Globus pallidus (tissue), 1 donor: ENCODE measurements around the gene BRF1.

Experiments
- DNase-seq: peaks from one replicate; pipeline ENCODE4 v3.0.0-alpha.2; 2015; ENCODE audit warnings: low spot score

BRF1 gene

DNA sequence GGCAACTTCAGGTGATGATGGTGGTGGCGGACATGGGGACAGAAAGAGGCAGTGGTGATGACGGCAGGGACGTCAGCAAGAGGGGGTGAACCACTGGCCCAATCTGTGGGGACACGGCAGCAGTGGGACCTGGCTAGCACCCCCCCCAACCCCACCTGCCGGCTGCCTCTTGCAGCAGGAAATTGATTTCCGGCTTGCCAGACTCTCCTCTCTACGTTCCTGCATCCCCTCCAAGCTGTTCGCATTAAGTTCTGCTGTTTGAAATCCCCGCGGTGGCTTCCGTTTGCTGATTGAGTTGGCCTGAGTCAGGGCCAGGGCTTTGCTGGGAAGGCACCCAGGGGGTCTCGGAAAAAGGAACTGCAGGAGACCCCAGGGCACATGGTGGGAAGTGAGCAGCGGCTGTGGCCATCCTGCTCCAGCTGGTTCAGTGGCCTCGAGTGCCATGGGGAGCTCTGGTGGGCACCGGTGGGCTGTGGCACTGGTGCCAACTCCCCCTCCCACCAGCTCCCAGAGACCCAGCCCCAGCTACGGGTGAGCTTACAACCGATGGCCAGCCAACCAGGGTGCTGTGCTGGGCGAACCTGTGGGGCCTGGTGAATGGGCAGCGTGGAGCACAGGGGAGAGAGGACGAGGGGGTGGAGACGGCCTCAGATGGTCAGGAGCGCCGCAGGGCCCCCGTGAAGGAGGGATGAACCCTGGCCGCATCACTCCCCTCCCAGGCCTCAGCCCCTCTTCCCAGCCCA, 105.1 kb downstream of the BRF1 start:
- DNase-seq = no peak

DNA sequence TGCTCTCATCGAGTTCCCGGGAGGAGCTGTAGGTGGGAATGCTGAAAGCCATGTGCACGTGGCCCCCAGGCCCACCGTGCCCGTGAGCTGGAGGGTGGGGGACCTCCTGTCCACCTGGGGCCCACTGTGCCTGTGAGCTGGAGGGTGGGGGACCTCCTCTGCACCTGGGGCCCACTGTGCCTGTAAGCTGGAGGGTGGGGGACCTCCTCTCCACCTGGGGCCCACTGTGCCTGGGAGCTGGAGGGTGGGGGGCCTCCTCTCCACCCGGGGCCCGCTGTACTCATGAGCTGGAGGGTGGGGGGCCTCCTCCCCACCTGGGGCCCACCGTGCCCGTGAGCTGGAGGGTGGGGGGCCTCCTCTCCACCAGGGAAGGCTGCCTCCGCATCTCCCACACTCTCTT, 105.8 kb downstream of the BRF1 start:
- no peak for DNase-seq

DNA sequence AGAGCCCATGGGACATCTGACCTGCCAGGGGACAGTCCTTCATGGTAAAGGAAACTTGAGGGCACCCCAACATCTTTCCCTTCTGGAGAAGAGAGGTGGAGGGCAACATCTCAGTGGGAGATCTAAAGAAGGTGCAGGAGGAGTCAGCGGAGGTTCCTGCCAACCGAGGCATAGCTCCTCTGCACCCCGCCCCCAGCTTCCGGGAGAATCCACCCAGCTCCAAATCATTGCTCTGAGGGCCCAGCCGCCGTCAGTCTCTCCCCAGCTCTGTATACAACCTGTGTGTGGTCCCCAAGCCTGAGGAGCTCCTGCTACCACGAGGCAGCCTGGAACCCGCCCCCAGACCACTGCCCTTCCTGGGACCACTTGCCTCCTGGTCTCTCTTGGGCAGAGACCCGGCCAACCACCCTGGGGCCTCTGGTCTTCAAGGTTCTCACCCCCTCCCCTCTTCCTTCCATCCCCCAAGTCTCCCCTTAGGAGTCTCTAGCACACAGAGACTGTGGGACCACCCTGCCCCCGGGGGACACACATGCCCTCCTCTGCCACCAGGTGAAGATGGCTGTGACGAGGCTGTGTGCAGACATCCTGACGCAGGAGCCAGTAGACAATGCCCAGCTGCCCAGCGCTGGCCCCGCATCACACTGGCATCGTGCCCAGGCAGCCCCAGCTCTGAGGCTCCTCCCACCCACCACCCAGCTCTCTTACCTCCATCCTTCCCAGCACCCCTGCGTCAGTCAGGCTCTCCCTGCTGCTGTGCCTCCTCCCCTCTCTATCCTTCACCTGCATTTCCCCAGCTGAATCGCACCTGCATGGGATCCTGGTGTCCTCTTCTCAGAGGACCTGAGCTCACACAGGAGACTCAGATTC, 106.7 kb downstream of the BRF1 start:
- no peak for DNase-seq

DNA sequence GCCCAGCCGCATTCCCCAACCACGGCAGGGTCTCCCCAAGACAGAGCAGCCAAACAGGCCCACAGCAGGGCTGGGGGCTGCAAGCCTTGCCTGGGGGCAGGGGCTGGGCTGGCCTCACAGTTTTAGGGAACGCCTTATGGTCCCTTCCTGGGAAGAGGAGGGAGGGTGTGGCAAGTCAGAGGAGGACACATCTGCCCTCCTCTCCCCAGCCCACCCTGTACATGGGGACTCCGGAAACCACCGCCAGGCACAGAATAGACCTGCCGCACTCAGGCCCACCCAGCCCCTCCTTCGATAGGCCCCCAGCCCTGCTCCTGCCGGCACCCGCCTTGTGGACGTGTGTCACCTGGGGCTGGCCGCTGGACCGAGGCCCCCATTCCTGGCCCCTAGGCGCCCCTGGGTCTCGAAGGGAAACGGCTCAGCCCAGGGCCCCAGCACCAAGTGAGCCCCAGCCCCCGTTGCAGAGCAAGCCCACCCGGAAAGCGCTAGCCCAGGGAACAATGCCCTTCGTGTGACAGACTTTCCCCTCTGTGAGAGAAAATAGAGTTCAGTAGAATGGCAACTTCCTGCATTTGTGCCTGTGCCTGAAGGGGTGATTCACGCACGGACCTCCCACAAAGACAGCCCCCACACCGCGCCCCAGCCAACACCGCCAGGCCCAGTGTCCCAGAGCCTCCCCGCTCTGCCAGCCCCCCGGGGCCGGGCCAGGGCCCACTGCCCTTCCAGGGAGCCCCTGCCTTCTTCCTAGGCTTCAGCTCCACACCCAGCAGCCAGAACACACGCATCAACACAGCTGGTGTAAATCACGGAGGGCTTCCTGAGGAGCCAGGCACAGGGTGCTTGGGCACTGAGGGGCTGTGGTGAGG, 107.7 kb downstream of the BRF1 start:
- DNase-seq = no peak

DNA sequence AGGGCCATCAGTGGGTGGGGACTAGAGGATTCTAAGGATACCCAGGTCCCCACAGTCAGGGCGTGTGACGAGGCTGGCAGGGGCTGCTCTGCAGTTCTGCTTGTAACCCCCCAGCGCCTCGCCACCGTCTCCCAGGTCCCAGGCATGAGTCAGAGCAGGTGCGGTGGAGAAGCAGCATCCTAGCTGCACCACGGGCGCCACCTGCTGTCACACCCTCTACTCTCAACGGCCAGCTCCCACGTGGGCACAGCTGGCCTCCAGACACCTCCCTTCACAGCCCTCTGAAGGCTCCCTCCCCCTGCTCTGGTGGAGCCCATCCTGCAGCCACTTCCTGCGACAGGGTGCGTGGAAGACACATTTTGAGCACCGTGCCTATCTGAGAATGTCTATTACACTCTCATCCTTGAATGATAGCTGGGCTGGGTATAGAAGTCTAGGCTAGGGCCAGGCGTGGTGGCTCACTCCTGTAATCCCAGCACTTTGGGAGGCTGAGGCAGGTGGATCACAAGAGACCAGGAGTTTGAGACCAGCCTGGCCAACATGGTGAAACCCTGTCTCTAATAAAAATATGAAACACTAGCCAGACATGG, 112.8 kb downstream of the BRF1 start:
- no peak for DNase-seq

DNA sequence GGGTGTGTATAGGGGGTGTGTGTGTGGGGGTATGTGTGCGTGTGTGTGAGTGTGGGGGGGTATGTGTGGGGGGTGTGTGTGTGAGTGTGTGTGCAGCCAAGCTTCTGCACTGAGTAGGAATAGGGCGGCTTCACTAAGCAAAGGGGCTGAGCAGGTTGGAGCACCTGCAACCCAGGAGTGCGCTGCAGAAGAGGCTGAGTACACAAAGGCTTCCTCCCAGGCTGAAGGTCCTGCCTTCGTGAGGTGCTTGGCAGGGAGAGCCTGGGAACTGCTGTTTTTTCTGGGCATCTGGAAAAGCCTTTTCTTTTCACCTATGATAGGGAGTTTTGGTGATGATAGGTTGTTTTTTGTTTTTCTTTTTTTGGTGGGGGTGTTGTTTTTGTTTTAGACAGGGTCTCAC, 113.7 kb downstream of the BRF1 start:
- no peak for DNase-seq

DNA sequence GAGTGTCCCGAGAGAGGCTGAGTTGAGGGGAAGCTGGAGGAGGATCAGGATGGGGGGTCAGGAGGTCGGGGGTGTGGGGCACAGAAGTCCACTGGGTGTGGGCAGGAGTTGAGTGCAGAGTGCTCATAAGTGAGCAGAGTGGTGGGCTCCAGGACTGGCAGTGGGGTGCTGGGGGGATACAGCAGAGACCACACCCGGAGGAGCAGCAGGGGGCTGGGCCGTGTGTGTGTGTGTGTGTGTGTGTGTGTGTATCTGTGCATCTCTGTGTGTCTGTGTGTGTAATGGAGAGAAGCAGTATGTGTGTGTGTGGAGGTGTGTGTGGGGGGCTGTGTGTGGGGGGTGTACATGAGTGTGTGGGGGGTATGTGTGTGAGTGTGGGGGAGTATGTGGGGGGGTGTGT, 114.8 kb downstream of the BRF1 start:
- no peak for DNase-seq

GRCh38 chr14:105185001-105185400, 115.8 kb downstream of the BRF1 start:
- no peak for DNase-seq

DNA sequence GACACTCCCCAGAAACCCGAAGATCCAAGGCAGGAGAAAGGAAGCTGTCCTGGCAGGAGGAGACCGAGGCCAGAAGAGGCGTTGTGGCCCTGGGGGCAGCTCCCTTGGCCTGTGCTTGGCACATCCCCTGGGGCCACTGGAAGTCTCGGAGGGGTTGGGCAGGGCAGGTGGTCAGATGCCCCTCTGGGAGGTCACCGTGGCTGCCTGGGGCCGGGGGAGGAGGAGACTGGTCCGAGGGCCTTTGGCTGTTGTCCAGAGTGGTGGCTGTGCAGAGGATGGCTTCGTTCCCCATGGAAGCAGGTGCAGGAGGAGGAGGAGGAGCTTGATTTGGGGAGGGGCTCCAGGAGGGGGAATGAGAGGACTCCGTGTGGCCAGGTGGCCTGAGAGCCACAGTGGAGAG, 116.3 kb downstream of the BRF1 start:
- DNase-seq = no peak

DNA sequence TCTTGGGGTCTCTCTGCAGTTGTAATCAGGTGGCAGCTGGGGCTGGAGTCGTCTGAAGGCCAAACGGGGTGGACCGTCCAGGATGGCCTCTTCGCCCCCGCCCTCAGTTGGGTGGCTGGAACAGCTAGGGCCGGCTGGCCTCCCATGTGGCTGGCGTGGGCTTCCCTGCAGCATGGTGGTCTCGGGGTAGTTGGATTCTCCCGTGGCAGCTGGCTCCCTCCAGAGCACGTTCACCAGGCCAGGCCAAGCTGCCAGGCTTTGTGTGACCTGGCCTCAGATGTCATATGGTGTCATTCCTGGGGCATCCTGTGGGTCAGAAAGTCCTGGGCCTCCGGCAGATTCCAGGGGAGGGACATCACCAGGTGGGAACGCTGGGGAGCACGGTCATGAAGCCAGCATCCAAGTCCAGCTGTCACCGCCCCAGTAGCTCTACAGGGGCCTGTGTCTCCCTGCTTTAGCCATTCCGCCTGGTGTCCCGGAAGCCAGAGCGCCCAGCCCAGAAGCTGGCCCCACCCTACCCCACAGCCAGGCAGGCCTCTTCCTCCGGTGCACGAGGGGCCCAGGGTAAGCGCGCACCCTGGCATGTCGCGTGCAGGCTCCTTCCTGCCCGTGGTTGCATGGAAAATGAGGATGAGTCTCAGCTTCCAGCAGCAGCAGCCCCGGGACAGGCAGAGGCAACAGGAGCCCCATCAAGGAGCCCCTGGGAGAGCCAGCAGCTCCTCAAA, 118.3 kb downstream of the BRF1 start:
- no peak for DNase-seq

- DNase-seq = no peak
Measured at GRCh38 chr14:105181549-105182295, 119.1 kb downstream of the BRF1 start.

- DNase-seq = no peak
Measured at GRCh38 chr14:105180592-105181548, 119.9 kb downstream of the BRF1 start, which contains the start of gene NUDT14. NUDT14 (minus strand) TSS chr14:105181312; CDS start chr14:105181209, 103 bp downstream.

DNA sequence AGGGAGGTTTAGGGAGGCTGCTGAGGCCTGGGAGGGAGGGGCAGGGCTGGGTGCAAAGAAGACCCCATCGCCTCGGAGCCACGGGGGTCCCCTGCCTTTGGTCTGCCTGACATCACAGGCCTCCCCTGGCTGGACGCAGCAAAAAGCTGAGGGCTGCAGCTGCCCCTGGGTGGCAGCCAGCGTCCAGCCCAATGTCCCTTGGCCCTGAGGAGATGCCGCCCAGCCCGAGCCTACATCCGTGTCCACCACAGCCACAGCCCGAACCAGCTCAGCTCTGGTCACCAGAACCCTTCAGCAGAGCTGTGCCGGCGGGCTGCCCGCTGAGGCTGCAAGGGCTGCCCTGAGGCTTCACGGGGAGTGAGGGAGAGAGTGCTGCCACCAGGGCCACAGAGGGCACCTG, 121.6 kb downstream of the BRF1 start:
- no peak for DNase-seq

- no peak for DNase-seq
Measured at GRCh38 chr14:105178868-105179140, 122.0 kb downstream of the BRF1 start.

DNA sequence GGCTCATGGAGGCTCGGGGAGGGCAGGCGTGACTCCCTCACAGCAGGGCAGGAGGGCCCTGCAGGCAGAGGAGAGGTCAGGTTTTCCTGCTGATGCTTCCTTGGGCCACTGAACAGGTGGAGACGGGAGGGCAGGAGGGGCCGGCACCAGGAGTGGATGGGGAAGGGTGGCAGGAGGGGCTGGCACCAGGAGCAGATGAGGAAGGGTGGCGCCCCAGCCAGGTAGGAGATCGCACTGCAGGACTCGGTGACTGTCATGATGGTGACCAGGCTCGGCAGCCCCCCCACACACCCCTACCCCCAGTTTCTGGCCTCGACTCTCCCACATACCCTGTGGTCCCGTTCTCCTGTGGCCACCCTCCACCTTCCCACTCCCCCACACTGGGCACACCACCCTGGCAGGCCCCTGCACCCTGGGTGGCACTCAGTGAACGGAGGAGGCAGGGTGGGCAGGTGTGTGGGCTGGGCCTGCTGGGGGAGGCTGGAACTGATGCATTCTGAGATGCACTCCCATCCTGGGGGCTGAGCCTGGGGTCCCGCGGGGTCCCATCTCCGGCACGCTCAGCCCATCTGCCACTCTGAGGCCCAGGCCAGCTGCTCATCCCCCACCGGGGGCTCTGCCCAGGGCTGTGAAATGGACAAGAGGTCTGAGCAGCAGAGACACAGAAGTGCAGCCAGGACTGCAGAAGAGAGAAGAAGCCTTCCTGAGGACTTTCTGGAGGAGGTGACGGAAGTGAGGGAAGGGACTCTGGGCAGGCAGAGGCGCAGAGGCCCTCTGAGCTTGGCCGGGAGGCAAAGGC, 122.5 kb downstream of the BRF1 start:
- no peak for DNase-seq

DNA sequence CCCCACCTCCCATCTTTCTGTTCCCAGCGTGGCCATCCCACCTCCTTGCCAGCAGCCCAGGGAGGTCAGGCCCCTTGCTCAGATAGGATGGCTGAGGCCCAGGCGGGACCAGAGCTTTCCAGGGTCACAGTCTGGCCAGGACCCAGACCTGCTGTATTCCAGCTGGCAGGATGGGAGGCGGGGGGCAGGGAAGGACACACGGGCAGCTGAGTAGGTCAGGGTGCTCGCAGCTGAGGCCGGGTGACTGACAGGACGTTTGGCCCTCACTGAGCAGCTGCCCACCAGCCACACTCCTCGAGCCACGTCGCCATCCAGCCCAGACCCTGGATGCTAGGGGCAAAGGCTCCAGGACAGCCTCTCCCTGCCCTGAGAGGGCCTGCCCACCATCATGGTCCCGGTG, 123.7 kb downstream of the BRF1 start:
- no peak for DNase-seq

- DNase-seq = no peak
Measured at GRCh38 chr14:105176513-105176912, 124.3 kb downstream of the BRF1 start.
